NCI-H2107 (cell line): Measurements from ENCODE around the gene GABRG3.

Experiments used
- DNase-seq: peaks from one replicate; lab custom pipeline; 2025; lab: John Stamatoyannopoulos, UW

The GABRG3 gene

DNA sequence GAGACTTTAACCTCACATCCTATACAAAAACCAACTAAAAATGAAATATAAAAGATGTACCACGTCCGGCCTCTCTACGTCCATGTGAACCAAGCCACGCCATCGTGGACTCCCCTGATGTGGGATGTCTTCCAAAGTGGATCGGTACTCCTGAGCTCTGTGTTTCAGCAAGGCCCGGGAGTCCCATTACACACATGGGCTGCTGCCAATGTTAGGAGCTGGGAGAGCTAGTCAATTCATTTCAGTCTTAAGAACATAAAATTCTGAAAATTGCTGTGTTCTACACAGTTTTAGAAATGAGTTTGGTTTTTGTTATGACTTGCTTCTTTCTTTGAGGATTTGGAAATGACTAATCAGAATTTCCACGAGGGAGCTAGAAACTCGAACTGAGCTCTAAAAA, 131.0 kb downstream of the GABRG3 start:
- no peak for DNase-seq

DNA sequence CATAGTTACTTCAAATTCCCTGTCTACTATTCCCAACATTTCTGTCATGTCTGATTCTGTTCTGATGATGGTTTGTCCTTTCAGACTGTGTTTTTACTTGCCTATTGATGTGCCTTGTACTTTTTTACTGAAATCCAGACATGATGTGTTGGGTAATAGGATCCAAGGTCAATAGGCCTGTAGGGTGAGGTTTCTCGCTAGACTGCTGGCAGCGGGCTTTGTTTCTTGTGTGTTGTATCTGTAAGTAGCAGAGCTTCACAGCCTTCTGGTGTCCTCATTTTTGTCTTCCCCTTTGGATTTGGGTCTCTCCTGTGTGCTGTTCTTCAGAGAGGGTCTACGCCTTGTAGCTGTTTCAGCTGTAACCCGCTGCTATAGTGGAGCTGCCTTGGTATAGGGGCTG, 140.3 kb downstream of the GABRG3 start:
- DNase-seq: no peak

GRCh38 chr15:27114473-27114872, 143.5 kb downstream of the GABRG3 start:
- DNase-seq: no peak

GRCh38 chr15:27119695-27120266, 148.8 kb downstream of the GABRG3 start:
- DNase-seq: no peak

DNA sequence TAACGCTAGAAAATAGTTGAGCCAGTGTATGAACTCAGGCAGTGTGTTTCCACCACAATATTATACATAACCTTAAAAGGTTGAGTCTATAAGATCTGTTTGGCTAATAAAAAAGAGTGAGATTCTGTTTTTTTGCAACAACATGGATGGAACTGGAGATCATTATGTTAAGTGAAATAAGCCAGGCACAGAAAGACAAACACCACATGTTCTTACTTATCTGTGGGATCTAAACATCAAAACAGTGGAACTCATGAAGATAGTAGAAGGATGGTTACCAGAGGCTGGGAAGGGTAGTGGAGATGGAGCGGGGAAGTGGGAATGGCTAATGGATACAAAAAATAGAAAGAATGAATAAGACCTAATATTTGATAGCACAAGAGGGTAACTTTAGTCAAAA, 150.7 kb downstream of the GABRG3 start:
- no peak for DNase-seq

DNA sequence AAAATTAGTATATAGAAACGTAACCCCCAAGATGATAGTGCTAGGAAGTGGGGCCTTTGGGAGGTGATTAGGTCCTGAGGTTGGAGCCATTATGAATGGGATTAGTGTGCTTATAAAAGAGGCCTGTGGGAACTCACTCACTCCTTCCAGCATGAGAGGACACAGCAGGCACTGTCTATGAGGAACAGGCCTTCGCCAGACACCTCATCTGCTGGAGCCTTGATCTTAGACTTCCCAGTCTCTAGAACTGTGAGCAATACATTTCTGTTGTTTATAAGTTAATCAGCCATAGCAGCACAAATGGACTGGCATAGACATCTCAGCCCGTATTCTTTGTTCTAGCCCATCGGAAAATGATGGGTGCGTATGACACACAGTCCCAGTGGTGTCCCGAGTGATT, 152.3 kb downstream of the GABRG3 start:
- DNase-seq: no peak

DNA sequence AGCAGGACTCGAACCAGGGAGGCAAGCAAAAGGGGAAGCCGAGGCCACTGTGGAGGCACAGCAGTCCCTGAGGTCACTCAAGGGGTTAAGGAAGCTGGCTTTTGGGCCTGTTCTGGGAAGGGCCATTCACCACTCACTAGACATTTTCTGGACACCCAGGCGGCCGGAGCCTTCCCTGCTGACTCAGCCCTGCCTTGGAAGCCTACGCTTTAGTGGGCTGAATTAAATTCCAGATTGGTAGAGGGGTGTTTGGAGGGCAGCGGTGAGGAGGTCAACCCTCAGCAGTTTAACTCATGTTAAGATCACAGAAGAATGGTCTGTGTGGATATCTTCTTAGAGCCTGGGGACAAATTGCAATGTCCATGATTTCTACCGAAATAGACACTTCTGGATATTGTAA, 152.8 kb downstream of the GABRG3 start:
- DNase-seq: no peak

GRCh38 chr15:27124287-27124871, 153.4 kb downstream of the GABRG3 start:
- DNase-seq: no peak

GRCh38 chr15:27125185-27125584, 154.2 kb downstream of the GABRG3 start:
- no peak for DNase-seq

DNA sequence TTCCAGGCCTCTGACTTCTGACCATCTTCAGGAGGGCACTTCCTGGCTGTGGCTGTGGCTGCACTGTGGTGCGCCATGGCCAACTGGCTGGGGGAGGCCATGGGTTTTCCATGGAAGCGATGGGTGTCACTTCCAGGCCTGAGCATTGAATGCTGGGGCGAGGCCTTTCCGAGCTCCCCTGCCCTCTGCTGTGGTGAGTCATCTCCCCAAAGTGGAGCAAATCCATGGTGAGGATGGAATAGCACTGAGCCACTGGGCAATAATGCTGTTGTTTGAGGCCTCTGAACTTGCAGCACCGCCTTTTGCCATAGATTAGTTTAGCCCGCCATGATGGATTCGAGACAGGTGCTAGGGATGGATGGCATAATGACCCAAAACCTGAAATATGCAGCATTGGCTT, 155.5 kb downstream of the GABRG3 start:
- DNase-seq: no peak

- no peak for DNase-seq
Measured at GRCh38 chr15:27127815-27128570, 157.0 kb downstream of the GABRG3 start.

GRCh38 chr15:27133249-27133648, 162.3 kb downstream of the GABRG3 start:
- DNase-seq: no peak

- DNase-seq: no peak
Measured at GRCh38 chr15:27134481-27134880, 163.5 kb downstream of the GABRG3 start.

- no peak for DNase-seq
Measured at GRCh38 chr15:27135151-27135550, 164.2 kb downstream of the GABRG3 start.

DNA sequence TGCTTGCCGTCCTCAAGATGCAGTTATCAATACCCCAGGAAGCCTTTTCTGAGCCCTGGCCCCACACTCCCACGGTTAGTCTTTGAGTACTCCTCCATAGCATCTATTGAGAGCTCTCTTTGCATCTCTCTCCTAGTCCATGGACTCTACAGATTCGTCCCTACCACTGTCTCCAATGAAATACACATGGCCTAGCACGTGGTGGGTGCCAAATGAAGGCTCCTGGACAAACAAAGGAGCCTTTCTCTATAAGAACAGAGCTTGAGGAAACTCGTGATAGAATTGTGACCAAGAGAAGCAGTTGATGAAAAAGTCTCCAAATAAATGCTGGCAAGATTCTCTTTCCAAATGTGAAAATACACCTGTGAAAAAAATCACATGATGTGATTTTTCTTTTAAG, 166.1 kb downstream of the GABRG3 start:
- DNase-seq: no peak

DNA sequence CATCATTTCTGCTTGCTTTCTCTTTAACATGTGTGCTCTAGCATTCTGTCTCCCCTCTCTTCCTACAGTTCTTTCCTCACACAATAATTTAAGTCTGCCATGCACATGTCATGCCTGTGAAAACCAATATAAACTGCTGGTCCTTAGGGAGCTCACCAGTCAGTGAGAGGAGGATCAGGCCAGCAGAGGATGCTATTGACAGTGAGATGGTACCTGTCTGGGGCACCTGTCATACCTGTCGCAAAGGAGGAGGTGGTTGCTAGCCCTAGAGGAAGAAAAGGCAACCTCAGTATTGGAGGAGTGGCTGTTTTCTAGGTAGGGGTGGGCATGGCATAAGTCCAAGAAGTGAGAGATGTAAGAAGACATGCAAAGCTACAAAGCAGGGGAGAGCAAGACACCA, 194.6 kb downstream of the GABRG3 start:
- no peak for DNase-seq

DNA sequence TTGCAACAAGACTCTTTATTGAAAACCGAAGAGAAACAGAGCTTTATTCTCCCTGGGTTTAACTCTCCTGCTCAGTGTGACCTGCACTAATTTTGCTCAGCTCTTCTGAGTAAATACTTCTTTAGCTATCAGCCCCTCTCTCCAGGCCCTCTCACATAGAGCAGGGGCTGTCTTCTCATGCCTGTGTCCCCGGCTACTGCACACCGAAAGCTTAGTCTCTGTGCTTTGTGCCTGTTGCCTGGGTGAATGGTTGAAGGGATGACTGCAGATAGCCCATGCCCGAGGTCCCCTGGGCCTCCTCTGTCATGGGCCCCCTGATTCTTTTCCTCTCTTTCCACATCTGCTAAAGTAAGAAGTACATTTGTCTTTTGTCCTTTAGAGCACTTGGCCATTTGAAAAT, 195.9 kb downstream of the GABRG3 start:
- DNase-seq: no peak

DNA sequence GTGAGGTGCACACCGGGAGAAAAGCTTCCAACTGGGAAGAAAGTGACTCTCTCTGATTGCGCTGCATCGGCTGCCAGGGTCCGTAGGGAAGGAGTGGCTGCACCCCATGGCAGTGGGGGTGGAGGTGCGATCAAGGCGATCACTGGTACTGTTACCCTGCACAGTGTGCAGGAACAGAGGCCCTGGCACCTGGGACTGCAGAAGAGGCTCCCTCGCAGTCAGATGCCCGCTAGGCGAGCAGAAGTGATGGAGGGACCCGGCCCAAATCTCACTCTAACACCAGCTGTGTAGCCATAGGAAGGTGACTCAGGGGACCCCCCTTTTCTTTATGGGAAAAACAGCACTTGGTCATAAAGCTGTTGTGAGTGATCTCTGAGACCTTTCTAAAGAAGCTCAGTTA, 196.8 kb downstream of the GABRG3 start:
- DNase-seq: no peak

DNA sequence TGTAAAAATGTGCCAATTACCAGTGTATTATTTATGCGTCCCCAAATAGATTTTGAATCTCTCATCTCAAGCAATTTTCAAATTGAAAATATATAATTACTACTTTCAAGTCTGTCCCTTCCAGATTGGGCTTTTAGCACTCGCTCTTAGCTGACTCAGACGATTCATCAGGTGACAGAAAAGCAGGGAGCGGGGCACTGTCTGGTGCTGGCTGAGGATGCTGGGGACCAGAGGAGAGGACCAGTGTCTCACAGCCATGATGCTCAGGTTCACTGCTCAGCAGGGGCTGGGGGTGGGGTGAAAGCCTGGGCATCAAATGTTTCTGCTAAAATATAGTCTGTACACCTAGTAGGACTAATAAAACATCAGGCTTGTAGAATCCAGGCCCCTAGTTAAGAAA, 199.9 kb downstream of the GABRG3 start:
- DNase-seq: no peak

DNA sequence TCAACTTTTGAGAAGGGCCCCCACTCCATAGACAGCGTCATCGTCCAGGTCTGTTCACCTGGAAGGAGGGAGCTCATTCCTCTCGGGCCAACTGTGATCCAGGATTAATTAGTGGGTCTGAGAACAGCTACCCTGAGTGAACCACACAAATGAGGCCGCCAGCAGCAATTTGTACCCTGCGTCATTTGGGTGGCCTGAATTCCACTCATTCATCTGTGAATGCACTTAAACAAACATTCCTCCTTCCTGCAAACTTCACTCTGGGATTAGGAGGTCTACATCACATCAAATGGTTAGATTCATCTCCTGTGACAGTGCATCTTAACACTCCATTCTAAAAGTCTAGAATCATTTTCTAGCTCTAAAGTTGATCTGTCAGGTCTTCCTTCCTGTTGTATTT, 201.8 kb downstream of the GABRG3 start:
- DNase-seq: no peak

DNA sequence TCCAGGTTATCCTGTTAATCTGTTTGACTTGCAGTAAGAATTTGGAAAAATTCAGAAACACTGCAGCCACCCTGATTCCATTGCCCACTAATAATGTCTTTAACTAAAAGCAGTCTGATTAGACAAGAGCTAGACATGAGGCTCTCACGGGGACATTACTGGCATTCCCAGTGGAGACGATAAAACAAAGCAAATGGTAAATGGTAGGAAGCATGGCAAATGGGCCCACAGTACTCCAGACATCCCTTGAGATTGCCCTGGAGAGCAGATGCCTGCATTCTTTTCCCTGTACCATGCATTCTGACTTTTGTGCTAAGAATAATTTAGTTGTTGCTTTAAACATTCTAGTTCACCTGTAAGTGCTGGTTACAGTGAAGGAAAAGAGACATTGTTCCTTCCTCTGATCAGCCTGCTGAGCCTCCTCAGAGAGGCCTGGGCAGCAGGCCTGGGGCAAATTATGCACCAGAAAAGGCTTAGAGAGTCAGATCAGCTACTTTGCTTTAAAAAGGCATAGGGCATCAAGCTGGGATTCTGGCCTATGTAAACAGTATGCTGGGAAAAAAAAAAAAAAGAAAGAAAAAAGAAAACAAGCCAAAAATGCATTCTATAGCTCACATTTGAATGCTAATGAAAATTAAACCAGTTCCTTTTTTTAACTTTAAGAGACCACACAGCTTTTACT, 204.6 kb downstream of the GABRG3 start:
- no peak for DNase-seq

DNA sequence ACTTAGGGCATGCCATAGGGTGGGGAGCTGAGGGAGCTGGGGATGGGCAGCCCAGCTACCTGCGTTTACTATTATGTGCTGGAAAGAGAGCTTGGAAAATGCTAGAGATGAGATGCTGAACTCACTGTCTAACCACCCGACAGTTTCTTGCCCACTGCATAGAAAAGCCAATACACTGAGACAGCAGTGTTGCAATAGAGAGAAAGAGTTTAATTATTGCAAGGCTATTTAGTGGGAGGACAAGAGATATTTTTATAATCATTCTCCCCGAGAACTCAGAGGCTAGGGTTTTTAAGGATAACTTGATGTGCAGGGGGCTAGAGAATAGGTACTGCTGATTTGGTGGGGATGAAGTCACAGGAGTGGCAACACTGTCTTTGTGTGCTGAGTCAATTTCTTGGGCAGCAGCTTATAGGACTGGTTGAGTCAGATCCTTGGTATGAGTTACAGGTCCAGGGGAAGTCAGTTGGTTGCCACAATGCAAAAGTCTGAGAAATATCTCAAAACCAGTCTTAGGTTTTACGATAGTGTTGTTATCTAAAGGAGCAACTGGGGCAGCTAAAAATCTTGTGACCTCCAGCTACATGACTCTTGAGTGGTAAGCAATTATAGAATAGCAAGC, 205.9 kb downstream of the GABRG3 start:
- DNase-seq: no peak

DNA sequence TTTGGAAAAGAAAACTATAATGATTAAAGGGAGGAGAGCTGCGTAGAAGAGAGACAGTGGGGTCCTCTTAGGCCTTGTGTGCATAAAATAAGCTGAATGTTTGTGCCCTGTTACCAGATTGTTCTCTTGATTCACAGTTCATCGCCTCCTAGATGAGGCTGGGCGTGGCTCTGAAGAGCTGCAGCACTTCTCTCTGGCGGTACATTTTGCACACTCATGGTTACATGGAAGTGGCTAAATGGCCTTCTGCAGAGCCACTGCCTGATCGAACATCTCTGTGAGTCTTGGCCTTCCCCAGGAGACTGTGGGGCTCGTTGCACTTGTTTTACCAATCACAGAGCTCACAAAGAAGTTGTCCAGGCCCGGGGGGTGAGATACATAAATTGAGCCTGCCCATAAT, 208.8 kb downstream of the GABRG3 start:
- no peak for DNase-seq
